Measurements from ENCODE around the gene SLC40A1. TPM values are rescaled to one million over a fixed set of nuclear protein-coding genes. Genes with fewer than 3 reads are reported as not detected.

Gene SLC40A1
- total and polyA plus RNA-seq, 12 donors, result 84.1 to 3,561 (median 883) TPM

GRCh38 chr2:189545418-189545817, 35.2 kb downstream of the SLC40A1 start:
- DNase-seq, result no peak
- Histone ChIP-seq H3K27ac (peak overlapping the region in 1 of 5 donors; percentile 1), H3K36me3 (replicated peaks in 1 of 2) (no peaks in the 10 kb centered on the region), H3K9me3 (replicated peaks in 1 of 3) (no peaks in the 10 kb centered on the region), H3K4me3 (no peak overlapping the region), H3K27me3 (no peaks in the 10 kb centered on the region), H3K4me1 (replicated peaks in 1 of 2) (peaks cover 12 to 58% of the 10 kb centered on the region in 2 donors)
- 36 to 55% (median 42%) methylated on average over 1 of the region's 1 CpG for WGBS, 4 donors
- TF ChIP-seq CTCF (IDR thresholded peaks at IDR 0.05) (no peak), POLR2A (IDR thresholded peaks at IDR 0.05) (no peak)
- intact Hi-C loops (cut with DNase I), result no loop called here

DNA sequence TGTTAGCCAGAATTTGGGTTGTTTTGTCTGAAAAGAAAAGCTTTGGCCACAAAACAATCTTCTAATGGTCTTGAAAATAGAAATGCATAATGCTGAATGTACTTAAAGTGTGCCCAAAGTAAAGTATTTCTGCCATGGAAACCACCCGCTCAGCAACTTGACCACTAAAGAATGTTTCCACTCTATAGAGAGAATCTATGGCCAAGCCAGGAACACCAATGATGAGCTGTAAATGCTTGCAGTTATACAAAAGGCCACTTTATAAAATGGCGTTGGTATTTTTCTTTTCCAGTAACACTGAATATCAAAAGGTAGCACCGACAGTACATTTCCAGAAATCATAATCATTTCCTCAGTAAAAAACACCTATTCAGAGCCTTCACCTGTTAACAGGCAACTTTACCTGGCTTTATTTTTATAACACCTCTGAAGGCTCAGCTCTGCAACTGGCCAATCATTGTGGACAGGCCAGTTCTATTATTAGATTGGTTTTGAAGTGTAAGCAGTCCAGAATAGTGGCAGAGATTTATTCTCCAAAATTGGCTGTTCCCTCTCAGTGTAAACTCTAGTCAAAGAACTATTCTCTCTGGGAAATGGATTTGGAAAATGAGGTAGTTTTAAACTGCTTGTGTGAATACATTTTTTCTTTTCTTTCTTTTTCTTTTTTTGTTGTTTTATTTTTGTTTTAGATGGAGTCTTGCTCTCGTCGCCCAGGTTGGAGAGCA, 36.1 kb downstream of the SLC40A1 start:
- Histone ChIP-seq H3K9me3 (replicated peaks in 1 of 3) (no peaks in the 10 kb centered on the region), H3K36me3 (replicated peaks in 1 of 2) (no peaks in the 10 kb centered on the region), H3K4me3 (no peak overlapping the region), H3K27ac (no peak overlapping the region), H3K27me3 (no peaks in the 10 kb centered on the region), H3K4me1 (replicated peaks in 1 of 2) (peaks cover 12 to 60% of the 10 kb centered on the region in 2 donors)
- TF ChIP-seq POLR2A (IDR thresholded peaks at IDR 0.05), result no peak
- intact Hi-C loops (cut with DNase I), result no loop called here
- no peak for DNase-seq
- WGBS, 4 donors, result 88 to 95% (median 95%) methylated on average over 5 of the region's 5 CpGs

- Histone ChIP-seq H3K4me3 (no peak overlapping the region), H3K36me3 (replicated peaks in 1 of 2) (no peaks in the 10 kb centered on the region), H3K27me3 (no peaks in the 10 kb centered on the region), H3K9me3 (replicated peaks in 1 of 3) (no peaks in the 10 kb centered on the region), H3K4me1 (replicated peaks in 1 of 2) (peaks cover 12 to 49% of the 10 kb centered on the region in 2 donors), H3K27ac (peak overlapping the region in 1 of 5 donors; percentile 20)
- no peak for DNase-seq
- intact Hi-C loops (cut with DNase I), result no loop called here
- TF ChIP-seq CTCF (IDR thresholded peaks at IDR 0.05) (no peak), POLR2A (IDR thresholded peaks at IDR 0.05) (no peak)
- WGBS, 4 donors, result 92 to 100% (median 97%) methylated on average over 1 of the region's 1 CpG
Observed at GRCh38 chr2:189543367-189543766, 37.2 kb downstream of the SLC40A1 start.

DNA sequence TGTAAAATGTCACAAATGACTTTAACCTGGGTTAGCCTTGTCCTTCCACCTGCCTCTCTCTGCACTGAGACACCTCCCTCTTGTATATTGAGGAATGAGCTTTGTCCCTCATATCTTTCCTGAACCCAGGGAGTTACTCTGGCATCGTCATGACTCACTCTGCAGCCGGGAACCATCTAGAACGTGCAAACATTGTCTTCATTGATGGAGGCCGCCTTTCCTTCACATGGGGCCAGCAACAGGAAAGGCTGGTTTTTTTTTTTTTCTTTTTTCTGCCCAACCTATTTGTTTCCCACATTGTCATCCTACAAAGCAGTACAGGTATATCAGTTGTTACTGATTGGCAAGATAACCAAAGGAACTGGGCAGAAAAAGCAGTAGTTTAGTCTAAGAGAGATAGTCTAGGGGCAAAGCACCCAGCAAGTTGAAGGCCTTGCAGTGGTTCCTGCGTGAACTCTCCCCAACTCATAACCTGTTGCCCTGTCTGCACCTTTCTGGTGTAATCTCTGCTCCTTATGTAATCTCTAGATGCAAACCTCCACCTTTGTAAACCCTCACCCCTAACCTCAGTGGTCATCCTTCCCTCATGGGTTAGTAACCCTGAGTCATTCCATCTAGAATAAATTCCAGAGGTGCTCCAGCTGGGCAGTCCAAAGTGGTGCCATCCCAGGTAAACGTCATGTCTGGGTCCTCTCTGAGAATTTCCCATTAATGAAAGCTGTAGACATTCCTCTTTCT, 38.3 kb downstream of the SLC40A1 start:
- Histone ChIP-seq H3K9me3 (replicated peaks in 1 of 3) (no peaks in the 10 kb centered on the region), H3K4me3 (no peak overlapping the region), H3K36me3 (replicated peaks in 1 of 2) (no peaks in the 10 kb centered on the region), H3K27ac (peak overlapping the region in 4 of 5 donors; percentile 43 to 63 (median 48)), H3K4me1 (replicated peaks in 1 of 2) (peaks cover 12 to 50% of the 10 kb centered on the region in 2 donors), H3K27me3 (no peaks in the 10 kb centered on the region)
- DNase-seq, result peak in 3 of 7 donors; percentile 33 to 55 (median 43)
- WGBS, 4 donors, result 72 to 90% (median 77%) methylated on average over 6 of the region's 6 CpGs
- TF ChIP-seq POLR2A (IDR thresholded peaks at IDR 0.05) (no peak), CTCF (IDR thresholded peaks at IDR 0.05) (no peak)
- intact Hi-C loops (cut with DNase I), result no loop called here
